ENCODE measurements around the gene OPA1.

DNA sequence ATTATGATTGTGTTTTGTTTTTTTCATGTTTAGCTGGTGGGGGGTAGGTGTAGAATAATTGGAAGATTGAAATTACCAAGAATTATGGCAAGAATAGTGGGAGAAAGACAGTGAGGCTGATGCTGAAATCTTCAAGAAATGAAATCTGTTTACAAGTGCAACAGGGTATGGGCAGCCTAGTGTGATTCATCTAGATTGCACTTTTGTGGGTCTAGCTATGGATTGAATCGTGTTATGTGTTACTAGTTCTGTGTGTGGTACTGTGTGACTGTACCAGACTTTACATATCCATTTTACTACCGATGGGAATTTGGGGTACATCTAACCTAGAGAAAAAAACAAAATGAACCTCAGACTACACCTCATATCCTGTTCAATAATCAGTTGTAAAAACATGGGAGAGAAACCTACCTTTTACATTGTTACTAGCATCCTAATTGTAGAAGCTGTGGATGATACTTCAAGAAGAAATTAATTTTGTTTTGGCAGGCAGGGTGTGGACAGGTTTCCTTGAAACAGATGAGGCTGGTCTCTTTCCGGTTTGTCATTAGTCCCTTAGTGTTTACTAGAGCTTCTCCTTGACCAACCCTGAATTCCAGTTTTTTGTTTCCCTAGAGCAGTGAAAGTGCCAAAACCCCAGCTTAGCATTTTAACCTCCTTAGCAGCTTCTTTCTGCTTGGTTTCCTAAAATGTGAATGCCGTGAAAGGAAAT, 47.9 kb downstream of the OPA1 start:
- TF ChIP-seq, protein P1, sequence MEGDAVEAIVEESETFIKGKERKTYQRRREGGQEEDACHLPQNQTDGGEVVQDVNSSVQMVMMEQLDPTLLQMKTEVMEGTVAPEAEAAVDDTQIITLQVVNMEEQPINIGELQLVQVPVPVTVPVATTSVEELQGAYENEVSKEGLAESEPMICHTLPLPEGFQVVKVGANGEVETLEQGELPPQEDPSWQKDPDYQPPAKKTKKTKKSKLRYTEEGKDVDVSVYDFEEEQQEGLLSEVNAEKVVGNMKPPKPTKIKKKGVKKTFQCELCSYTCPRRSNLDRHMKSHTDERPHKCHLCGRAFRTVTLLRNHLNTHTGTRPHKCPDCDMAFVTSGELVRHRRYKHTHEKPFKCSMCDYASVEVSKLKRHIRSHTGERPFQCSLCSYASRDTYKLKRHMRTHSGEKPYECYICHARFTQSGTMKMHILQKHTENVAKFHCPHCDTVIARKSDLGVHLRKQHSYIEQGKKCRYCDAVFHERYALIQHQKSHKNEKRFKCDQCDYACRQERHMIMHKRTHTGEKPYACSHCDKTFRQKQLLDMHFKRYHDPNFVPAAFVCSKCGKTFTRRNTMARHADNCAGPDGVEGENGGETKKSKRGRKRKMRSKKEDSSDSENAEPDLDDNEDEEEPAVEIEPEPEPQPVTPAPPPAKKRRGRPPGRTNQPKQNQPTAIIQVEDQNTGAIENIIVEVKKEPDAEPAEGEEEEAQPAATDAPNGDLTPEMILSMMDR (IDR thresholded peaks at IDR 0.05) = no peak
- no peak for TF ChIP-seq ZFX (IDR thresholded peaks at IDR 0.05; ENCODE audit: borderline replicate concordance)

Data from 22Rv1 (cell line).